Measurements from ENCODE around the gene PIM3.

The PIM3 gene
- total RNA-seq, result 80.7 to 644 reads per million in 2 experiments

DNA sequence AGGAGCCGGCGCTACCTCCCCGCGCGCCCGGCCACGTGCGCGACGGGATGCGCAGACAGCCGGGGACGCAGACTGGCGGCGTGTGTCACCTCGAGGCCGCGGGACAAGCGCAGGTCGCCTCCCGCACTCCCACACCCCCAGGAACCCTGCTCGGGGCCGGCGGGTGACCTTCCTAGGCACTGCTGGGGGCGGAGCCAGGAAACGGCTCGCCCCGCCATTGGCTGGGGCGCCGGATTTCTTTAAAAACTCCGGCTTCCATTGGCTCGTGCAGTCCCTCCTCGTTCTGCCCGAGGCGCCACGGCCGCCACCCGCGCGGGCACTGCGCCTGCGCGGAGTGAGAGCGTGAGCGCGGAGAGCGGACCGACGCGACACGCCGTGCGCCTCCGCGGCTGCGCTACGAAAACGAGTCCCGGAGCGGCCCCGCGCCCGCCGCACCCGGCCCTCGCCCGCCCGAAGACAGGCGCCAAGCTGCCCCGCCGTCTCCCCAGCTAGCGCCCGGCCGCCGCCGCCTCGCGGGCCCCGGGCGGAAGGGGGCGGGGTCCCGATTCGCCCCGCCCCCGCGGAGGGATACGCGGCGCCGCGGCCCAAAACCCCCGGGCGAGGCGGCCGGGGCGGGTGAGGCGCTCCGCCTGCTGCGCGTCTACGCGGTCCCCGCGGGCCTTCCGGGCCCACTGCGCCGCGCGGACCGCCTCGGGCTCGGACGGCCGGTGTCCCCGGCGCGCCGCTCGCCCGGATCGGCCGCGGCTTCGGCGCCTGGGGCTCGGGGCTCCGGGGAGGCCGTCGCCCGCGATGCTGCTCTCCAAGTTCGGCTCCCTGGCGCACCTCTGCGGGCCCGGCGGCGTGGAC, at the start of gene PIM3:
PIM3 (plus strand) TSS at position 614 of the 846 bp plus-strand sequence; CDS start at position 790, 176 bp downstream.
- peak; percentile 80 for DNase-seq (ENCODE audit: low read depth)

DNA sequence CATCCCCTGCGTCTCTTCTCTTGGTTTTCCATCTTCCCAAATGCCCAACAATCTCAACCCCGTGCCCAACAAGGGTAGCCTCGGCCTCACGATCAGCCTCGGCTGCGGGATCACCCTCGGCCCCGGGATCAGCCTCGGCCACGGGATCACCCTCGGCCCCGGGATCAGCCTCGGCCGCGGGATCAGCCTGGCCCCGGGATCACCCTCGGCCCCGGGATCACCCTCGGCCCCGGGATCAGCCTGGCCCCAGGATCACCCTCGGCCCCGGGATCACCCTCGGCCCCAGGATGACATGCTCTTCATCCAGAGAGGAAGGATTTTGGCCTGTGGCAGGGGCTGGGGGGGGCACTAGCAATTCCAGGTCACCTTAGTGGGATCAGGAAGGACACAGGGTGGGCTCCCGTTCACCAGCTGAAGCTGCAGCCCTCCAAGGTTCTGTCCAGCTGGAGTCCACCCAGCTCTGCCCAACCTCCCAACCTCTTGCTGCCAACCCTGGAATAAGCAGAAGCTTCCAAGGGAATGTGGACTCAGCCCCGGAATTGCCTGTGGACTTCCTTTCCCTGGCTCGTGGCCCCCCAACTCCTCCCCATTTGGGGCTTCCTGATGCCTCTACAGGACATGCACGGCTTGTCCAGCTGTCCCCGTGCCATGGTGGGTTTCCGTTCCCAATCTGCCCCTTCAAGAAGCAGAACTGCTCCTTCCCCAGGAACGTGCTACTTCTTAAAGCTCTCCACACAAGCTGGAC, 48.5 kb upstream of the PIM3 start:
- no peak for DNase-seq (ENCODE audit: low read depth)

DNA sequence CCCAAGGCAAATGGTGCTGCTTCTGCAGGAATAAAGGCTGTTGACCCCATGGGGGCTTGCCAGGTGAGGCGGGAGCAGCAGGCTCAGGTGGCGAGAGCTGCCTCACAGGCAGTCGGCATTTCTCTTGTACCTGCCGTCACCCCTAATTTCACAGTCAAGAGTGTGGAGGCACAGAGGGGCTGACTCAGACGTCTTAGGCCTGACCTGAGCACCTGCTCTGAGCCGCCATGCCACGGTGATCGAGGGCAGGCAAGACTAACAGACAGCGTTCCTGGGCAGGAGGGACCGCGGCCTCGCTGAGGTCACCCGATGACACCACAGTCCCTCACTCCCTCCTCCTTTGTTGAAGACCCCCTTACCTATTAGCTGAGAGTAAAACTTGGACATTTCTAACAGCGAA, 47.5 kb upstream of the PIM3 start:
- DNase-seq (ENCODE audit: low read depth), result no peak

DNA sequence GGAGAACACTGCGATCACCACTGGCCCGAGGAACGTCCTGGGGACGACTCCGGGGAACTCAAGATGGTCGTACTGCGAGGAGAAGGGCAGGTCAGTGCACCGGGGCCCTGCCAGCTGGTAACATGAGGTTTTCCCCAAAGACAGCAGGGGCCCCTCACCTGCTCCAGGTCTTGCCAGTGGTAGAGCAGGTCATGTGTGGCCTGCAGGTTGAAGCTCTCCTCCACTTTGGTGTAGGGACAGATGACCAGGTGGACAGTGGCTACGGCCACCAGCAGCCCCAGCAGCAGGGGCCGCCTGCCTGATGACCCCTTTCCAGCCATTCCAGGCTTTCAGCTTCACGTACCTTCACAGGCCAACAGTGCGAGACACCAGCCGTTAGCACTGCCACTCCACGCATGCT, 47.1 kb upstream of the PIM3 start:
- DNase-seq (ENCODE audit: low read depth), result no peak

DNA sequence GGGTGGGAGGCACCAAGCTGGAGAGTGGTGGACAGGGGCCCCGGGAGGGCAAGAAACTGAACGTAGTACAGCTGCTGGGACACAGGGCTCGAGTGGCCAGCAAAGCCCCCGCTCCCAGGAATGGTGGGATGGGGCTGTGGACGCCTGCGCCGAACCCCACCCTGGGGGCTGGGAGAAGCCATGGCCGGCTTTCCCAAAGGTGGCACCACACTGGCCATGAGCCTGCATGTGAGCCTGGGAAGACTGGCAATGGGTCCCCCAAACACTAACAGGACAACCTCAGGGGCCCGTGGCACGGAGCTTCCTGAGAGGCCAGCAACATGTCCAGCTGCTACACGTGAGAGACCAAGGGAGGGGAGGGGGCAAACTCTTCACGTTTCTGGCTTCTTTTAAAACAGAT, 46.3 kb upstream of the PIM3 start:
- no peak for DNase-seq (ENCODE audit: low read depth)

DNA sequence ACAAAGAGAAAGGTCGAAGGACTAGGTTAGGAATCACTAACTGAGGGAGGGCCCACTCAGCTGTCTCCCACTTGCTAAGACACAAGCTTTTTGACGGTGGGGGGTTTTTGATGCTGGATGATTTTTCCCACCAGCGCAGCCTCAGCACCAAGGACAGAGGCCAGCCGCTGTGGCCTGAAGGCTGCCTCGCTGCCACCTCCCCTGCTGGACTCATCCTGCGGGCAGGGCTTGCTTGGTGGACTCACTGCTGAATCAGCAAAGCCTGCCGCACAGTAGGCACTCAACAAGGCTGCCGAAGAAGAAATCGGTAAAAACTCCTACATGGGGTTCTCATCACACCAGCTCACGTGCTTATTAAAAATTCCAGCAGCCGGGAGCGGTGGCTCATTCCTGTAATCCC, 45.0 kb upstream of the PIM3 start:
- DNase-seq (ENCODE audit: low read depth), result no peak

DNA sequence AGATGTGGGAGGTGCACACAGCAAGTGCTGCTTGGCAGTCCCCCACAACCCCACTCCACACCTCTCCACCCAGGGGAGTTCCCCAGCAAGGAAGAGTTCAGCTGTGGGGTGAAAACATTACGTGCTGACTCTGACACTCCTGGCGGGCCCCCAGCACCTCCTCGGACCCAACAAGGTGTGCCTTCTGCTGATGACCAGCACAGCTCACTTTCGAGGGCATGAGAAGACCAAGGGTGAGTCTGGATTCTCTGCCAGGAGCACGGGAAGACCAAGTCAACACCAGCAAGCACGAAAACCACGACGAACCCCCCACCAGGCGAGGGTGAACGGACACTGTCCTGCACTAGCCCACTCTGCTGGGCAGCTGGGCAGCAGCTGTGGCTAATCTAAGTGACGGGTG, 43.7 kb upstream of the PIM3 start:
- no peak for DNase-seq (ENCODE audit: low read depth)

DNA sequence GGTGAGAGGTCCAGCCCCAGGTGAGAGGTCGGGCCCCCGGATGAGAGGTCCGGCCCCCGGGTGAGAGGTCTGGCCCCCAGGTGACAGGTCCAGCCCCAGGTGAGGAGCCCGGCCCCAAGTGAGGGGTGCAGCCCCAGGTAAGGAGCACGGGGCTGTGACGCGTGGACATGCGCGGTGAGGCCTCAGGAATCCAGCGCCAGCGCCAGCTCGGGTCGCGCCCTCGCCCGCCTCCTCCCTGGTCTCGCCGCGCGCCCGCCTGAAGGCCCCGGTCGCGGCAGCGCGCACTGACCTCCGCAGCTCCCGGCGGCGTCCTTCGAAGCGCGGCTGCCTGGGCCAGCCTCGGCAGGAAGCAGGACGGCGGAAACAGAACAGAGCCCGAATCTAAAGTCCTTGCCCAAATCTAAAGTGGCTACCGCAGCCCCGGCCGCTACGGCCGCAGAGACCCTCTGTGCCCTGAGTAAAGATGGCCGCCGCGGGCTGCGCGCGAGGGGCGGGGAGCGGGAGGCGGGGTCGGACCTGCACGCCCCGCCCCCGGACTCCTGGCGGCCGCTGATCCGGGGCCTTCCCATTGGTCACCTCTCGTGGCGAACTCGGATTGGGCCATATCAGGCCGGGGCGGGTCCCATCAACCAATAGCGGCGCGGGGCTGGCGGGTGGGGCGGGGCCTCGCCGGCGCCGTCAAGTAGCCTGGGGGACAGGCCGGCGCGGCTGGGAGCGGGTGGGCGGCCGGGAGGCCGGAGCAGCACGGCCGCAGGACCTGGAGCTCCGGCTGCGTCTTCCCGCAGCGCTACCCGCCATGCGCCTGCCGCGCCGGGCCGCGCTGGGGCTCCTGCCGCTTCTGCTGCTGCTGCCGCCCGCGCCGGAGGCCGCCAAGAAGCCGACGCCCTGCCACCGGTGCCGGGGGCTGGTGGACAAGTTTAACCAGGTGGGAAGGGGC, 42.3 kb upstream of the PIM3 start, which contains the start of the genes ALG12 and CRELD2:
ALG12 (minus strand) TSS at position 465 of the 937 bp plus-strand sequence. CDS start 4,673 bp downstream, outside the sequence.
CRELD2 (plus strand) TSS at position 661 of the 937 bp plus-strand sequence; CDS start at position 797, 136 bp downstream.
- DNase-seq (ENCODE audit: low read depth), result peak; percentile 94

DNA sequence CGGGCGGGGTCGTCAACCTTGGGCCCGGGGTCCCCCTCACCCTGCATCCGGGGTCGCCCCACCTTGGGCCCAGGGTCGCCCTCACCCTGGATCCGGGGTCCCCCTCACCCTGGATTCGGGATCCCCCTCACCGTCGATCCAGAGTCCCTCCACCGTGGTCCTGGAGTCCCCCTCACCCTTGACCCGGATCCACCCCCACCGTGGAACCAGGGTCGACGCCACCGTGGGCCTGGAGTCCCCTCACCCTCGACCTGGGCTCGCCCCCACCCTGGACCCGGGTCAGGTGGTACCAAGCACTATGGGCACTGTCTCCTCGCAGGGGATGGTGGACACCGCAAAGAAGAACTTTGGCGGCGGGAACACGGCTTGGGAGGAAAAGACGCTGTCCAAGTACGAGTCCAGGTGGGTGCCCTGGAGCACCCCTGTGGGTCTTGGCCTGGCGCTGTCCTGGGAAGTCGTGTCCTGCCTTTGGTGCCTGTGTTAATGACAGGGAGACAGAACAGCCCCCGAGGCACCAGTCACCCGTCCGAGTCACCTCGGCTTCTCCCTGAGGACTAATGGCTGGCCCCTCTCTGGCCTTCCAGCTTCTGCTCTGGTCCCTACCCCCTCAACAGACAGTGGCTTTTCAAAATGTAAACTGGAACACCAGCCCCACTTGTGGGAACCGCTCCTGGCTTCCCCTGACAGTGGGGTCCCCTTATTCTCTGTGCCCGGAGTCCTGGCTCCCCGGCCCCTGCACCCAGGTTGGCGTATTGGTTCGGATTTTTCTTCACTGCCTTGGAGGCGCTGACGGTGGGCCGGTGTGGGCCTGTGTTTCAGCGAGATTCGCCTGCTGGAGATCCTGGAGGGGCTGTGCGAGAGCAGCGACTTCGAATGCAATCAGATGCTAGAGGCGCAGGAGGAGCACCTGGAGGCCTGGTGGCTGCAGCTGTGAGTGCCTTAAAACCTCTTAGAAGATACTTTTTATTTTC, 41.4 kb upstream of the PIM3 start:
- no peak for DNase-seq (ENCODE audit: low read depth)

DNA sequence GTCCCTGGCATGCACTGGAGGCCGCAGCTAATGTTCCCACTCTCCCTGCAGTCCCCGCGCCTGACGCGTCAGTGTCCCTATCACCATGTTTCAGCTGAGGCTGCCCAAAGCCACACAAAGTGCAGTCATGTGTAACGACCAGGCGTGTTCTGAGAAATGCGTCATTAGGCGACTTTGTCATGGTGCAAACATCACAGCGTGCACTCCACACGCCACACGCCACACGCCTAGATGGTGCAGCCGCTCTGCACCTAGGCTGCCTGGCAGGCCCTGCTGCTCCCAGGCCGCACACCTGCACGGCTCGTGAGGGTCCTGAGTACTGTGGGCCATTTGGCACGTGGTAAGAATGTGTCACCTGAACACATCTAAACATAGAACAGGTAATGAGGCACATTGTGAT, 39.7 kb upstream of the PIM3 start:
- DNase-seq (ENCODE audit: low read depth), result no peak

DNA sequence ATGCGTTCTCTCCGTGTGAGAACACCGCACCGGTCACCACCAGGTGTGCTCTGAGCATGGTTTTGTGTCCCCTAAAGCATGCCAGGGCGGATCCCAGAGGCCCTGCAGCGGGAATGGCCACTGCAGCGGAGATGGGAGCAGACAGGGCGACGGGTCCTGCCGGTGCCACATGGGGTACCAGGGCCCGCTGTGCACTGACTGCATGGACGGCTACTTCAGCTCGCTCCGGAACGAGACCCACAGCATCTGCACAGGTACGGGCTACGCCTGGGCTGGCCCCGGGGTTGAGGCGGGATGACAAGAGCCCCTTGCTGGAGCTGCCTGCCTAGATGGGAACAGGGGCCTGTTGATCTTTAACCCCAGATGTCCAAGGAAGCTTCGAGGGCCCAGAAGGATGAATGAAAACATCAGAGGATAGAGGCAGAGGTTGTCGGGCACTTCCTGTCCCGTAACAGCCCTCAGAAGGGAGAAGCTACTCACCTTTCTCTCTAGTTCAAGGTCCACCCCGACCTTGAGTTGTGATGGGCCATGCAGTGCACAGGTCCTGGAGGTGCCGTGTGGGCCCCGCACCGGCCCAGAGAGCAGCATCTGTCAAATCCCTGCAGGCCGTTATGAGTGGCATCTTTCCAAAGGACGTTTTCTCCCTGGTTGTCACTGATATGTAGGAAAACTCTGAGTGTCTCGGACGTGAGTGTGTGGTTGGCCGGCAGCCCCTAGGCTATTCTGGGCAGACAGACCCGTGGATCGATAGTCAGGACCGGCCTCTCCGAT, 38.9 kb upstream of the PIM3 start:
- DNase-seq (ENCODE audit: low read depth), result no peak

DNA sequence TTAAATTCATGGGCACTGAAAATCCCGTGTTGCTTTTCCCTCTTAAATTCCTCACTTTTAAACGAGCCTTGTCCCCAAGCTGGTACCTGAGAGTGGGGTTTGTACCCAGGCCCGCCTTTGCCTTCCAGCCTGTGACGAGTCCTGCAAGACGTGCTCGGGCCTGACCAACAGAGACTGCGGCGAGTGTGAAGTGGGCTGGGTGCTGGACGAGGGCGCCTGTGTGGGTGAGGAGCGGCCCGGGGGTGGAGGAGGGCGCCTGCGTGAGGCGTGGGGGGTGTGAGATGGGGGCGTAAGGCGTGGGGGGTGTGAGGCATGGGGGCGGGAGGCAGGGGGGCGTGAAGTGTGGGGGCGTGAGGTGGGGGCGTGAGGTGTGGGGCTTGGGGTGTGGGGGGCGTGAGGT, 38.1 kb upstream of the PIM3 start:
- DNase-seq (ENCODE audit: low read depth), result no peak

DNA sequence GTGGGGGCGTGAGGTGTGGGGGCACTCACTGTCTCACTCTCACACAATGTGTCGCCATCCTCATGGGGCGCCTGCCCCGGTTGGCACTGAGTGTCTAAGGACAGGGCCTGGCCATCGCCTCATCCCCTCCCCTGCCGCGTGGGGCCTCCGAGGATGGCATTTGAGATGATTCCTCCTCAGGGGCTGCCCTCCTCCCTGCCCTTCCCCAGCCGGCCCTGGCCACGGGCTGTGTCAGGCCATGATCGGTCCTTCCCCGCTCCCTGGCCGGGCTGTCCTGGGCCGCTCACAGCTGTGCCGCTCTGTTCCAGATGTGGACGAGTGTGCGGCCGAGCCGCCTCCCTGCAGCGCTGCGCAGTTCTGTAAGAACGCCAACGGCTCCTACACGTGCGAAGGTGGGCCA, 37.6 kb upstream of the PIM3 start:
- no peak for DNase-seq (ENCODE audit: low read depth)

DNA sequence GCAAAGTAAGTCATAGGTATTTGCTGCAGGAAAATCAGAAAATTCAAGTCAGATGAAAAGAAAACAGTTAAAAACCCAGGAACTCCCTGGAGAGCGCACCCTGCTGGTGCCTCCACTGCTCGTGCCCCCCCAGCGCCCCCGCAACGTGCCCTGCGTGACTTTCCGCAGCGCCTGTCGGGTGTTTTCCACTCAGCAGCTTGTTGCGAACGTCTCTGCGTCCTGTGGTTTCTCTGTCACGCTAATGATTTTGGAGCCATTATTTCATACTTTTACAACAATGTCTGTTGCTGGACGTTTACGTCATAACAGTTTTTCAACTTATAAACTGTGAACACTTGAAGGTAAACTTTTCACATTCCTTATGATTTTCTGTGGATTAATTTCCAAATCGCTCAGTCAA, 37.1 kb upstream of the PIM3 start:
- no peak for DNase-seq (ENCODE audit: low read depth)

DNA sequence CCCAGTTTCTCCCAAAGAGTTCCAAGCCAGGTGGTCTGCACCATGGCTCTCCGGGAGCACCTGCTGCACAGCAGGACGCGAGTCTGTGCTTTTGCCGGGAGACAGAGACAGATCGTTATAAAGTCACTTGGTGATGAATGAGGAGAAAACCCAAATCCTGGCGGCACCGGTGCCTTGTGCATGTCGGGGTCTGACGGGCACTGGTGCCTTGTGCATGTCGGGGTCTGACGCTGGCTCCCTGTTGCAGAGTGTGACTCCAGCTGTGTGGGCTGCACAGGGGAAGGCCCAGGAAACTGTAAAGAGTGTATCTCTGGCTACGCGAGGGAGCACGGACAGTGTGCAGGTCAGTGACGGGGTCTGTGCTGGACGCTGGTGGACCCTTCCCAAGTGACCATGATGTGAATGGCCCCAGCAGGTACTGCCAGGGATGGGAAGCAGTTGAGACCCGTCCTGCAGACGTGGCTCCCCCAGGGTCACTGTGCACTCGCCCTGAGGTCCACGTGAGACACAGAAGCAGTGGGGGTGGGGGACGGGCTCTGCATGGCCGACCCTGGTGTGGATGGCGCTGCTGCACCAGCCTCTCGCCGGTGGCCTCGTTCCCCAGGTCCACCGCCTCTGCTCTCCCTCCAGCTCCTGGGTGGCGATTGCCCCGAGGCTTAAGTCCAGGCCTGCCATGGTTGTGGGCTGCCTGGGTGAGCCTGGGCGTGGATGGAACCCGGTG, 36.3 kb upstream of the PIM3 start:
- no peak for DNase-seq (ENCODE audit: low read depth)

DNA sequence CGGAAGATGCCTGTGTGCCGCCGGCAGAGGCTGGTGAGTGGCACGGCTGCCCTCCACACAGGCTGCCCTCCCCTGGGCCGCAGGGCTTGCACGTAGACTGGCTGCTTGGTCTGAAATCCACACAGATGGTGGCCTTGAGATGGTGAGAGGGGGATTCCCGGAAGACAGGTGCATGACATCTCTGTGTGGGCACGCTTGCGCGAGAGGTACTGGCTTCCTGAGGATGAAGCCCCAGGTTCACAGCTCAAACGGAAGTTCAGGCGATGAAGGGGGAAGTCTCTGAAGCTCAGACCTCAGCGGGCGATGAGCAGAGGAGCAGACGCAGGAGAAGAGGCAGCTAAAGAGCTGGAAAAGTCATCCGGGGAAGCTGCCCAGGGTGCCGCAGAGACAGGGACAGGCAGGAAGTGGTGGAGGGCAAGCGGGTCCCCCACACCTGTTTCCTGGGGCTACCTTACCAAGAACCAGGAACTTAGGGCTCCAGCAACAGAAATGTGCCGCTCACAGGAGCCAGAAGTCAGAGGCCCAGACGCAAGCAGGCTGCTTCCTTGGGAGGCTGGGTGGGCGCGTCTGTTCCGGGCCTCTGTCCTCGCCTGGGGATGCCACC, 34.9 kb upstream of the PIM3 start:
- DNase-seq (ENCODE audit: low read depth), result peak; percentile 69

DNA sequence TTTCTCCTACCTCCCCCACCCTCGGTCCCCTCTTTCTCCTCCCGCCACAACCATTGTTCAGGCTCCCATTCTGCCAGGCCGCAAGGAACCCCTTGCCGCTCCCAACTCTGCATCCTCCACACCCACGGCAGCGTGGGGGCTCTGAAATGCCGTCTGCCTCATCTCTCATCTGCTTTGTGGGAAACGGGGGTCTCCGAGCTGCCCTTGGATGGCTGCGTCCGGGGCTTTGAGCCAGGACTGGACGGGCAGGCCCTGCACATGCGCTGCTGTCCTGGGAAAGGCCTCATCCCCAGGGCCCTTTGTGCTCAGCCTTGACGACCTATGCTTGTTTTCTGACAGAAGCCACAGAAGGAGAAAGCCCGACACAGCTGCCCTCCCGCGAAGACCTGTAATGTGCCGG, 33.7 kb upstream of the PIM3 start:
- no peak for DNase-seq (ENCODE audit: low read depth)

DNA sequence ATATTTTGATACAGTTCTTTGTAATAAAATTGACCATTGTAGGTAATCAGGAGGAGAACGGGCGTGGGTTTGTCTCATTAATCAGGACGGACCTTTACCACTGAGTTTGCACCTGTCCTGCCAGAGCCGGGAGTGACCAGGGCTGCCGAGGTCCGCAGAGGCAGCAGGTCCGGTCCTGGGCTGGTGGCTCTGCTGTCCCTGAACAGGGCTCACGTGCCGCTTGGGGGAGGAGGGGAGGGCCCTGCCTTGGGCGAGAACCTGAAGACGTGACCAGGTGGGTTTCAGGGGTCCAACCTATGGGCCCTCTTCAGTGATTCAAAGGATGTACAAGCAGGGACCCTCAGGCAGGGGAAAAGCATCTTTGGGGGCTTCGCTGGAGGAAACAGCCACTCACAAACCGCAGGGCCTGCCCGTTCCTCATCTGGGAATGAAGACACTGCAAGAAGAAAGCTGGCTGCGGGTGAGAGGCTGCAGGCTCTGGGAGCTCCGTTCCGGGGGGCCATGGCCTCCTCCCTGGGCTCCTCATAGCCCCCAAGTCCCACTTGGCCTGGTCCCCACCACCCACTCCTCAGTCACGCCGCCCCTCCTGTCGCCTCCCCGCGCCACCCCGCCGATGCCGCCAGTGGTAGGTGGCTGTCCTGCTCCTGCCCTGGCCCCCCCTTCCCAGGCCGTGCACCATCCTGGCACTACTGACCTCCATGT, 32.9 kb upstream of the PIM3 start:
- DNase-seq (ENCODE audit: low read depth), result no peak

Measured in T follicular helper cell (primary cell).